Measurements from ENCODE around the gene VSNL1. TPM values are rescaled to one million over a fixed set of nuclear protein-coding genes. Genes with fewer than 3 reads are reported as not detected.

Gene VSNL1
- total RNA-seq, 1 donor from 2014 or later: 0.83 TPM

DNA sequence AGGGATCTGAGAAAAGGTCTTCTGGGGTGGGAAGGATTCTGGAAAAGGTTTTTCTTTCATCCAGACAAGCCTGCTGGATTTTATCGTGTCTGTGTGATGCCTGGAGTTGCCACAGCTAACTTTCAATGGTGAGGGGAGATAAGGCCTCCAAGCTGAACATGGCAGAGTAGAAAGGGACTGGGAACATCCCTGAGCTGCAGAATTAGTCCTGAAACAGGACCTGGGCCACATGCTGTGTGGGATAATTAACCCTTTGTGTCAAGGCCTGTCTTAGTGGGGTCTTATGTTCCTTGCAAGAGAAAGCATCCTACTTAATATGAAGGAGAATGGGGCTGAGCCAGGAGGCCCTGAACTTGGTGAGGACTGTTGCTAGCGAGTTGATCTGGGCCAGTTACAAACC is 66.4 kb downstream of the VSNL1 start:
- Mint-ChIP-seq H3K9me3 (no peaks in the 10 kb centered on the region), H3K36me3 (no peaks in the 10 kb centered on the region), H3K4me1 (peaks cover 4% of the 10 kb centered on the region), H3K27me3 (ENCODE audit: low read depth) (no peaks in the 10 kb centered on the region), H3K27ac (no peak overlapping the region), H3K4me3 (no peak overlapping the region)
- DNase-seq (ENCODE audit: low spot score in 2 of 2, unreplicated experiment in 2 of 2): no peak
- TF ChIP-seq CTCF (IDR thresholded peaks at IDR 0.05; ENCODE audit: unreplicated experiment): no peak

GRCh38 chr2:17607379-17607778 is 66.9 kb downstream of the VSNL1 start:
- peaks cover 4% of the 10 kb centered on the region for H3K4me1 Mint-ChIP-seq

GRCh38 chr2:17608251-17608650 is 67.8 kb downstream of the VSNL1 start:
- Mint-ChIP-seq H3K27me3 (ENCODE audit: low read depth) (no peaks in the 10 kb centered on the region), H3K36me3 (no peaks in the 10 kb centered on the region), H3K27ac (no peak overlapping the region), H3K9me3 (no peaks in the 10 kb centered on the region), H3K4me3 (no peak overlapping the region), H3K4me1 (peaks cover 4% of the 10 kb centered on the region)
- TF ChIP-seq CTCF (IDR thresholded peaks at IDR 0.05; ENCODE audit: unreplicated experiment): no peak
- DNase-seq (ENCODE audit: low spot score in 2 of 2, unreplicated experiment in 2 of 2): no peak

More at GRCh38 chr2:17607379-17607778, 66.9 kb downstream of the VSNL1 start:
- Mint-ChIP-seq H3K4me3 (no peak overlapping the region), H3K36me3 (no peaks in the 10 kb centered on the region), H3K27ac (no peak overlapping the region), H3K9me3 (no peaks in the 10 kb centered on the region), H3K27me3 (ENCODE audit: low read depth) (no peaks in the 10 kb centered on the region)
- no peak for DNase-seq (ENCODE audit: low spot score in 2 of 2, unreplicated experiment in 2 of 2)
- no peak for TF ChIP-seq CTCF (IDR thresholded peaks at IDR 0.05; ENCODE audit: unreplicated experiment)

DNA sequence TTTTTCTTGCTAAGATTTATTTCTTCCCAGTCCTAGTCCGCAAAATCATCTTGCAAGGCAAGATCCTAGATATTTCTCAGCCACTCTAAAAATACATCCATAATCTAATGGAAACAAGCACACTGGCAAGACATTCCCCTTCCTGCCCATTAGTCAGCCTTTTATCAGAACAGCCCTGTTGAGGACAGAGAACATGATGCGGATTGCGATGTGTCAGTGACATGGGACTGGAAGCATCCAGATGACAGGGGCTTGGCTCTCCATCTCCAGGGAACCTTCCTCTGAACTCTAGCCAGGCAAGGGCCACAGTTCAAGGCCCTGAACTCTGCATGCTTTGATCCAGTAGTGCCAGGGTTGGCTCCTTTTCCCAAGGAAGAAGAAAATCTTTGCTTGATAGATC is 70.0 kb downstream of the VSNL1 start:
- Mint-ChIP-seq H3K36me3 (no peaks in the 10 kb centered on the region), H3K4me1 (peaks cover 4% of the 10 kb centered on the region), H3K4me3 (no peak overlapping the region), H3K9me3 (no peaks in the 10 kb centered on the region), H3K27me3 (ENCODE audit: low read depth) (no peaks in the 10 kb centered on the region), H3K27ac (no peak overlapping the region)
- TF ChIP-seq CTCF (IDR thresholded peaks at IDR 0.05; ENCODE audit: unreplicated experiment): no peak
- no peak for DNase-seq (ENCODE audit: low spot score in 2 of 2, unreplicated experiment in 2 of 2)

DNA sequence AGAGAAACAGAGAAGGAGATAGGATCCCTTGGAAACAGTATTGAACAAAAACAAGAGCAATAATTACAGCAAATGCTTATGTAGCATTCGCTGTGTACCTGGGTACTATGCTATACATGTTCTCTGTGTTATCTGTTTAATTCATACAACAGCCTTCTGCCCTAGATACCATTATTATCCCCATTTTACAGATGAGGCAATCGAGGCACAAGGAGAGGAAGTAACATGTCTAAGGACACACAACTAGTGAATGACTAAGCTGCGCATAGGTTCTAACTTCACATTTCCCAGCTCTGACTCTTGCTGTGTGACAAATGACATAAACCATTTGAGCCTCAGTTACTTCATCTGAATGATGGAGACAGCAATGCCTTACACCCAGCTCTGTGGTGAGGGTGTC is 70.5 kb downstream of the VSNL1 start:
- Mint-ChIP-seq H3K9me3 (no peaks in the 10 kb centered on the region), H3K36me3 (no peaks in the 10 kb centered on the region), H3K27me3 (ENCODE audit: low read depth) (no peaks in the 10 kb centered on the region), H3K4me1 (peaks cover 4% of the 10 kb centered on the region), H3K4me3 (no peak overlapping the region), H3K27ac (no peak overlapping the region)
- no peak for TF ChIP-seq CTCF (IDR thresholded peaks at IDR 0.05; ENCODE audit: unreplicated experiment)
- no peak for DNase-seq (ENCODE audit: low spot score in 2 of 2, unreplicated experiment in 2 of 2)
